ENCODE measurements around the gene CYP27B1. TPM values are rescaled to one million over a fixed set of nuclear protein-coding genes. Genes with fewer than 3 reads are reported as not detected.
"Not testable (repeated sequence)": the region's sequence is repeated elsewhere in the genome, so short reads cannot be mapped to it uniquely, and the experiment has no call there.

CYP27B1 gene
- total RNA-seq, 2 experiments from 2014 or later, result 6.6 to 6.8 TPM

- CTCF ChIA-PET, result interaction anchor here (0.5 to 1.5 kb wide), 5 partner anchors 8 to 69 kb away, joined by 3 to 5 read pairs (median 3); partner anchors contain the start of gene CYP27B1
- ATAC-seq (no peak), DNase-seq (no peak)
- Mint-ChIP-seq H3K4me3 (no peak overlapping the region), H3K27me3 (no peaks in the 10 kb centered on the region), H3K27ac (no peak overlapping the region), H3K9me3 (ENCODE audit: low read depth) (no peaks in the 10 kb centered on the region), H3K36me3 (ENCODE audit: low read depth) (peaks cover 25% of the 10 kb centered on the region), H3K4me1 (peaks cover 25% of the 10 kb centered on the region)
- intact Hi-C loops (cut with DNase I, micrococcal nuclease), result no loop called here
- POLR2A ChIA-PET, result interaction anchor here (0.6 kb wide), 2 partner anchors 9 to 167 kb away, joined by 3 to 4 read pairs; no protein-coding TSS in a partner anchor
Measured at GRCh38 chr12:57775044-57775443, 8.2 kb upstream of the CYP27B1 start.

- Mint-ChIP-seq H3K36me3 (ENCODE audit: low read depth) (peaks cover 29% of the 10 kb centered on the region), H3K4me1 (peaks cover 24% of the 10 kb centered on the region)
- H3K27me3 Mint-ChIP-seq; DNase-seq; H3K27ac Mint-ChIP-seq; H3K9me3 Mint-ChIP-seq (ENCODE audit: low read depth); intact Hi-C loops (cut with DNase I, micrococcal nuclease); ATAC-seq; H3K4me3 Mint-ChIP-seq: not testable (repeated sequence)
- POLR2A ChIA-PET, result interaction anchor here (0.6 kb wide), 2 partner anchors 9 to 167 kb away, joined by 3 to 4 read pairs; no protein-coding TSS in a partner anchor
- CTCF ChIA-PET, result interaction anchor here (0.5 to 1.5 kb wide), 4 partner anchors 8 to 70 kb away, joined by 3 to 5 read pairs (median 4); partner anchors contain the start of gene CYP27B1
Measured at GRCh38 chr12:57774634-57775033, 7.8 kb upstream of the CYP27B1 start.

GRCh38 chr12:57772429-57773322, 5.8 kb upstream of the CYP27B1 start, which contains the start of gene EEF1AKMT3:
EEF1AKMT3 (plus strand) TSS chr12:57772614; CDS start chr12:57772725, 111 bp downstream.
- CTCF ChIA-PET, result interaction anchor here (0.7 to 1.6 kb wide), 8 partner anchors 9 to 1914 kb away, joined by 3 to 11 read pairs (median 5); partner anchors contain the start of genes TSFM and TSPAN31
- DNase-seq, result peak; percentile 62
- Mint-ChIP-seq H3K4me1 (peaks cover 22% of the 10 kb centered on the region), H3K36me3 (ENCODE audit: low read depth) (peaks cover 43% of the 10 kb centered on the region), H3K27ac (peak within 1 kb of the TSS; percentile 98), H3K27me3 (no peaks in the 10 kb centered on the region), H3K9me3 (ENCODE audit: low read depth) (no peaks in the 10 kb centered on the region), H3K4me3 (peak within 1 kb of the TSS; percentile 94)
- POLR2A ChIA-PET, result interaction anchor here (0.6 to 1.6 kb wide), 3 partner anchors 9 to 21 kb away, joined by 3 to 5 read pairs (median 4); partner anchors contain the start of genes CDK4 and TSFM
- ATAC-seq, result peak; percentile 22
- intact Hi-C loops (cut with DNase I, micrococcal nuclease), result loop anchor here (1.0 to 2.0 kb wide), 4 partner anchors 10 to 126 kb away; partner anchors contain the start of genes CDK4 (in 2 of the 2) and TSFM (in 2 of the 2)

GRCh38 chr12:57771873-57772428, 5.1 kb upstream of the CYP27B1 start, which contains the start of gene METTL1:
METTL1 (minus strand) TSS chr12:57772105; CDS start chr12:57772083, 22 bp downstream.
- Mint-ChIP-seq H3K36me3 (ENCODE audit: low read depth) (peaks cover 41% of the 10 kb centered on the region), H3K4me1 (peaks cover 23% of the 10 kb centered on the region), H3K4me3 (peak within 1 kb of the TSS; percentile 94), H3K27ac (peak within 1 kb of the TSS; percentile 98), H3K27me3 (no peaks in the 10 kb centered on the region), H3K9me3 (ENCODE audit: low read depth) (no peaks in the 10 kb centered on the region)
- CTCF ChIA-PET, result interaction anchor here (0.7 to 1.6 kb wide), 8 partner anchors 10 to 1915 kb away, joined by 3 to 11 read pairs (median 5); partner anchors contain the start of genes TSFM and TSPAN31
- ATAC-seq (peak; percentile 89), DNase-seq (peak; percentile 97)
- intact Hi-C loops (cut with DNase I, micrococcal nuclease), result loop anchor here (1.0 to 2.0 kb wide), 5 partner anchors 10 to 127 kb away; partner anchors contain the start of genes CDK4 (in 2 of the 2) and TSFM (in 2 of the 2)
- POLR2A ChIA-PET, result interaction anchor here (0.6 to 1.6 kb wide), 3 partner anchors 9 to 20 kb away, joined by 3 to 5 read pairs (median 4); partner anchors contain the start of genes CDK4 and TSFM

GRCh38 chr12:57771236-57771872, 4.5 kb upstream of the CYP27B1 start:
- H3K36me3 Mint-ChIP-seq (ENCODE audit: low read depth), result peaks cover 44% of the 10 kb centered on the region
- peaks cover 29% of the 10 kb centered on the region for H3K4me1 Mint-ChIP-seq
- ChIA-PET CTCF (interaction anchor here (0.9 to 1.7 kb wide), 3 partner anchors 12 to 15 kb away, joined by 6 to 11 read pairs (median 6); partner anchors contain the start of gene TSFM), POLR2A (interaction anchor here (0.6 to 1.6 kb wide), 3 partner anchors 8 to 19 kb away, joined by 3 to 5 read pairs (median 4); partner anchors contain the start of genes CDK4 and TSFM)
- intact Hi-C loops (cut with DNase I, micrococcal nuclease), result loop anchor here in 1 of 2 experiments (2.0 kb wide), 1 partner anchor 15 kb away; no protein-coding TSS in a partner anchor
- peak; percentile 77 for ATAC-seq
- H3K27ac Mint-ChIP-seq, result peak overlapping the region; percentile 98
- DNase-seq, result peak; percentile 95
- H3K27me3 Mint-ChIP-seq, result peaks cover 4% of the 10 kb centered on the region
- no peaks in the 10 kb centered on the region for H3K9me3 Mint-ChIP-seq (ENCODE audit: low read depth)
- H3K4me3 Mint-ChIP-seq, result peak overlapping the region; percentile 94

- intact Hi-C loops (cut with DNase I, micrococcal nuclease), result loop anchor here in 1 of 2 experiments (2.0 kb wide), 1 partner anchor 14 kb away; no protein-coding TSS in a partner anchor
- Mint-ChIP-seq H3K27ac (no peak overlapping the region), H3K4me3 (peak overlapping the region; percentile 94), H3K9me3 (ENCODE audit: low read depth) (no peaks in the 10 kb centered on the region), H3K4me1 (peaks cover 32% of the 10 kb centered on the region), H3K27me3 (peaks cover 7% of the 10 kb centered on the region), H3K36me3 (ENCODE audit: low read depth) (peaks cover 39% of the 10 kb centered on the region)
- DNase-seq, result no peak
- ChIA-PET CTCF (interaction anchor here (1.1 to 1.7 kb wide), 2 partner anchors 11 to 14 kb away, joined by 6 read pairs; no protein-coding TSS in a partner anchor), POLR2A (interaction anchor here (0.7 kb wide), 1 partner anchor 234 kb away, joined by 4 read pairs; no protein-coding TSS in a partner anchor)
- no peak for ATAC-seq
Measured at GRCh38 chr12:57770734-57771133, 3.9 kb upstream of the CYP27B1 start.

GRCh38 chr12:57769594-57769993, 2.7 kb upstream of the CYP27B1 start:
- DNase-seq, result no peak
- H3K27ac Mint-ChIP-seq, result no peak overlapping the region
- no peaks in the 10 kb centered on the region for H3K9me3 Mint-ChIP-seq (ENCODE audit: low read depth)
- peaks cover 37% of the 10 kb centered on the region for H3K4me1 Mint-ChIP-seq
- peaks cover 38% of the 10 kb centered on the region for H3K36me3 Mint-ChIP-seq (ENCODE audit: low read depth)
- intact Hi-C loops (cut with DNase I, micrococcal nuclease), result no loop called here
- H3K4me3 Mint-ChIP-seq, result peak overlapping the region; percentile 4
- ATAC-seq, result no peak
- peaks cover 7% of the 10 kb centered on the region for H3K27me3 Mint-ChIP-seq
- CTCF ChIA-PET, result interaction anchor here (0.6 to 1.7 kb wide), 4 partner anchors 10 to 81 kb away, joined by 3 to 6 read pairs (median 4); no protein-coding TSS in a partner anchor
- POLR2A ChIA-PET, result no interaction called here

- intact Hi-C loops (cut with DNase I, micrococcal nuclease), result no loop called here
- POLR2A ChIA-PET, result interaction anchor here (1.6 kb wide), 1 partner anchor 11 kb away, joined by 6 read pairs; no protein-coding TSS in a partner anchor
- no peak for DNase-seq
Measured at GRCh38 chr12:57767876-57768275, 998 bp upstream of the CYP27B1 start.

GRCh38 chr12:57767305-57767698, 424 bp upstream of the CYP27B1 start:
- intact Hi-C loops (cut with DNase I, micrococcal nuclease), result no loop called here
- Mint-ChIP-seq H3K27ac (no peak overlapping the region), H3K9me3 (ENCODE audit: low read depth) (no peaks in the 10 kb centered on the region), H3K27me3 (peaks cover 10% of the 10 kb centered on the region), H3K4me1 (peaks cover 42% of the 10 kb centered on the region), H3K4me3 (no peak overlapping the region), H3K36me3 (ENCODE audit: low read depth) (peaks cover 52% of the 10 kb centered on the region)
- DNase-seq, result no peak
- ChIA-PET POLR2A (interaction anchor here (1.5 to 1.6 kb wide), 2 partner anchors 11 to 71 kb away, joined by 3 to 6 read pairs; no protein-coding TSS in a partner anchor), CTCF (interaction anchor here (0.8 to 3.8 kb wide), 7 partner anchors 8 to 138 kb away, joined by 3 to 54 read pairs (median 4); partner anchors contain the start of gene MARCHF9)
- ATAC-seq, result no peak

More at GRCh38 chr12:57767876-57768275, 998 bp upstream of the CYP27B1 start:
- no peak for ATAC-seq
- Mint-ChIP-seq H3K27me3 (peaks cover 10% of the 10 kb centered on the region), H3K9me3 (ENCODE audit: low read depth) (no peaks in the 10 kb centered on the region), H3K4me3 (no peak overlapping the region), H3K36me3 (ENCODE audit: low read depth) (peaks cover 49% of the 10 kb centered on the region), H3K27ac (no peak overlapping the region), H3K4me1 (peaks cover 43% of the 10 kb centered on the region)
- CTCF ChIA-PET, result interaction anchor here (0.8 to 3.8 kb wide), 6 partner anchors 9 to 137 kb away, joined by 3 to 54 read pairs (median 4); partner anchors contain the start of gene MARCHF9
